ENCODE data around the gene RASAL2.

DNA sequence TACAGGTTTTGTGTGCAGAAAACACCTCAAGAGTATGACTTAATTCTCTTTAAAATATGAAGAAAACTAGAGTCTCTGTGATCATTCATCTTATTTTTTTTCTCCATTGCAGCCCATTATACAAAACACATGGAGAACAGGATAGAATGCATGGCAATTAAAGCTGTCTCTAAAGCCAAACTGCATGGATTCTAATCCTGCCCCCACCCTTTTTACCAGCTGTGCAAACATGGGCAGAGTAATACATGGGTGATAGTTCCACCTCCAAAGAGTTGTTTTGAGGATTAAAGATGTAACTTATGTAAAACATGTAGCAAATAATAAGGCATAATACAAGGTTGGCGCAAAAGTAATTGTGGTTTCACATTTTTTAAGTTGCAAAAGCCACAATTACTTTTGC is 288.5 kb downstream of the RASAL2 start:
- TF ChIP-seq, protein P1, sequence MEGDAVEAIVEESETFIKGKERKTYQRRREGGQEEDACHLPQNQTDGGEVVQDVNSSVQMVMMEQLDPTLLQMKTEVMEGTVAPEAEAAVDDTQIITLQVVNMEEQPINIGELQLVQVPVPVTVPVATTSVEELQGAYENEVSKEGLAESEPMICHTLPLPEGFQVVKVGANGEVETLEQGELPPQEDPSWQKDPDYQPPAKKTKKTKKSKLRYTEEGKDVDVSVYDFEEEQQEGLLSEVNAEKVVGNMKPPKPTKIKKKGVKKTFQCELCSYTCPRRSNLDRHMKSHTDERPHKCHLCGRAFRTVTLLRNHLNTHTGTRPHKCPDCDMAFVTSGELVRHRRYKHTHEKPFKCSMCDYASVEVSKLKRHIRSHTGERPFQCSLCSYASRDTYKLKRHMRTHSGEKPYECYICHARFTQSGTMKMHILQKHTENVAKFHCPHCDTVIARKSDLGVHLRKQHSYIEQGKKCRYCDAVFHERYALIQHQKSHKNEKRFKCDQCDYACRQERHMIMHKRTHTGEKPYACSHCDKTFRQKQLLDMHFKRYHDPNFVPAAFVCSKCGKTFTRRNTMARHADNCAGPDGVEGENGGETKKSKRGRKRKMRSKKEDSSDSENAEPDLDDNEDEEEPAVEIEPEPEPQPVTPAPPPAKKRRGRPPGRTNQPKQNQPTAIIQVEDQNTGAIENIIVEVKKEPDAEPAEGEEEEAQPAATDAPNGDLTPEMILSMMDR (IDR thresholded peaks at IDR 0.05), result no peak
- TF ChIP-seq EZH2 (IDR thresholded peaks at IDR 0.05) (no peak), EZH2phosphoT487 (IDR thresholded peaks at IDR 0.05) (no peak)

All from neural progenitor cell (in vitro differentiated cells).